Peyer's patch (tissue), 4 donors: ENCODE measurements around the gene EXOC3L4. TPM values are rescaled to one million over a fixed set of nuclear protein-coding genes. Genes with fewer than 3 reads are reported as not detected.

ENCODE experiments used
- DNase-seq, 3 donors: peaks; one replicate each; pipeline ENCODE4 v3.0.0-alpha.2; 2017 to 2019
- H3K27ac ChIP-seq, 4 donors: fragments of 200-600 bp; sonication (generic); one replicate each; pipeline ENCODE4 v1.5.1; 2016 to 2019
- H3K27me3 ChIP-seq, 2 donors: fragments of 200-600 bp; sonication (generic); one replicate each; pipeline ENCODE4 v1.5.1; 2019
- H3K36me3 ChIP-seq, 3 donors: fragments of 200-600 bp; sonication (generic); one replicate each; pipeline ENCODE4 v1.5.1; 2016 to 2019
- H3K4me1 ChIP-seq, 4 donors: fragments of 200-600 bp; sonication (generic); one replicate each; pipeline ENCODE4 v1.5.1; 2016 to 2019
- H3K4me3 ChIP-seq, 4 donors: fragments of 200-600 bp; sonication (generic); 1 replicate in 3 of 4; 2 replicates in 1 of 4; pipeline ENCODE4 v1.5.1; 2016 to 2019; ENCODE audit warnings: mild to moderate bottlenecking in 1 of 4
- H3K9me3 ChIP-seq, 4 donors: fragments of 200-600 bp; sonication (generic); one replicate each; pipeline ENCODE4 v1.5.1; 2016 to 2019; ENCODE audit warnings: mild to moderate bottlenecking in 1 of 4
- POLR2A ChIP-seq, 2 donors: fragments of 450-650 bp; IDR thresholded peaks; one replicate each; pipeline ENCODE4 v1.5.1; 2017; ENCODE audit warnings: antibody characterized with exemption in 2 of 2, mild to moderate bottlenecking in 2 of 2, moderate library complexity in 2 of 2
- total RNA-seq, 4 donors: library from RNA; depleted of rRNA; stranded (reverse); fragments of >200 nt; gene quantifications; one replicate each; pipeline ENCODE4 v1.1.0, GENCODE V29; 2016
- TF ChIP-seq, protein P1 (sequence below), 6 experiments: fragments of 450-650 bp in 4 of 6; fragments of 200-600 bp in 2 of 6; sonication (generic) in 1 of 6; IDR thresholded peaks; one replicate each; pipeline ENCODE4 v1.5.1; 2017 to 2019; ENCODE audit warnings: antibody characterized with exemption in 6 of 6, mild to moderate bottlenecking in 3 of 6, moderate library complexity in 1 of 6

The EXOC3L4 gene
- total RNA-seq, 4 donors from 2014 or later: 20.6 to 69.5 (median 34.1) TPM

DNA sequence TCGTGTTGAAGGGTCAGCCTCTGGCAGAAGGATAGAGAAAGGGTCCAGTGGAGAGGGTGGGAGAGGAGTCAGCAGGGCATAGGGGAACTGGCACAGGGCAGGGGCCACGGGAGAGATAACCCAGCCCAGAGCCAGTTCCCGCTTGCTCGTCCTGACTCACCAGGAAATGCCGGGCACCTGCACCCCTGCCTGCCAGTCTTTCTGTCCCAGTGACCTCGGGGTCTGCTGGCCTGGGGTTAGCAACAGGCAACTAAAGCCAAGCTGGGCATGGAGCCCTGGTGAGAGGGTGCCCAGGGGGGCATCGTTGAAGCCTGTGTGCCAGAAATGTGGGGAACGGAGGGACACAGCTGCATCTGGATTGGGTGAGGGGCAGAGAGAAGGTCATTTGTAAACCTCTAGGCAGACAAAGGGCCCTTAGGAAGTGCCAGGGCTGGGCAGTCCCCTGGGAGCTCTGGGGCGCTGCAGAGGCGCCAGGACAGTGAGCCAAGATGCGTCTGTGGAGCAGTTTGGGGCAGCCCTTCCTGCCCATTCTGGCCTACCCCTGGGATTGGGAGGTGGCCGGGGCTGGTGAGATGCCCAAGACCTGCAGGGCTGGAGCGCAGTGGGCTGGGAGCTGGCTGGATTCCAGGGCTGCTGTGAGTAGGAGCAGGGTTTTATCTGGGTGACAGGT is 34.2 kb downstream of the EXOC3L4 start:
- H3K27ac ChIP-seq: no peak overlapping the region
- no peak overlapping the region for H3K4me3 ChIP-seq
- H3K4me1 ChIP-seq: peaks cover 0 to 55% (median under 1%) of the 10 kb centered on the region in 4 donors
- peaks cover 0 to 6% of the 10 kb centered on the region in 2 donors for H3K27me3 ChIP-seq
- H3K36me3 ChIP-seq: peaks cover 0 to 12% (median 0%) of the 10 kb centered on the region in 3 donors
- no peaks in the 10 kb centered on the region for H3K9me3 ChIP-seq
- TF ChIP-seq, protein P1, sequence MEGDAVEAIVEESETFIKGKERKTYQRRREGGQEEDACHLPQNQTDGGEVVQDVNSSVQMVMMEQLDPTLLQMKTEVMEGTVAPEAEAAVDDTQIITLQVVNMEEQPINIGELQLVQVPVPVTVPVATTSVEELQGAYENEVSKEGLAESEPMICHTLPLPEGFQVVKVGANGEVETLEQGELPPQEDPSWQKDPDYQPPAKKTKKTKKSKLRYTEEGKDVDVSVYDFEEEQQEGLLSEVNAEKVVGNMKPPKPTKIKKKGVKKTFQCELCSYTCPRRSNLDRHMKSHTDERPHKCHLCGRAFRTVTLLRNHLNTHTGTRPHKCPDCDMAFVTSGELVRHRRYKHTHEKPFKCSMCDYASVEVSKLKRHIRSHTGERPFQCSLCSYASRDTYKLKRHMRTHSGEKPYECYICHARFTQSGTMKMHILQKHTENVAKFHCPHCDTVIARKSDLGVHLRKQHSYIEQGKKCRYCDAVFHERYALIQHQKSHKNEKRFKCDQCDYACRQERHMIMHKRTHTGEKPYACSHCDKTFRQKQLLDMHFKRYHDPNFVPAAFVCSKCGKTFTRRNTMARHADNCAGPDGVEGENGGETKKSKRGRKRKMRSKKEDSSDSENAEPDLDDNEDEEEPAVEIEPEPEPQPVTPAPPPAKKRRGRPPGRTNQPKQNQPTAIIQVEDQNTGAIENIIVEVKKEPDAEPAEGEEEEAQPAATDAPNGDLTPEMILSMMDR (IDR thresholded peaks at IDR 0.05): no peak
- TF ChIP-seq POLR2A (IDR thresholded peaks at IDR 0.05): no peak
- peak in 1 of 3 donors; percentile 39 for DNase-seq

DNA sequence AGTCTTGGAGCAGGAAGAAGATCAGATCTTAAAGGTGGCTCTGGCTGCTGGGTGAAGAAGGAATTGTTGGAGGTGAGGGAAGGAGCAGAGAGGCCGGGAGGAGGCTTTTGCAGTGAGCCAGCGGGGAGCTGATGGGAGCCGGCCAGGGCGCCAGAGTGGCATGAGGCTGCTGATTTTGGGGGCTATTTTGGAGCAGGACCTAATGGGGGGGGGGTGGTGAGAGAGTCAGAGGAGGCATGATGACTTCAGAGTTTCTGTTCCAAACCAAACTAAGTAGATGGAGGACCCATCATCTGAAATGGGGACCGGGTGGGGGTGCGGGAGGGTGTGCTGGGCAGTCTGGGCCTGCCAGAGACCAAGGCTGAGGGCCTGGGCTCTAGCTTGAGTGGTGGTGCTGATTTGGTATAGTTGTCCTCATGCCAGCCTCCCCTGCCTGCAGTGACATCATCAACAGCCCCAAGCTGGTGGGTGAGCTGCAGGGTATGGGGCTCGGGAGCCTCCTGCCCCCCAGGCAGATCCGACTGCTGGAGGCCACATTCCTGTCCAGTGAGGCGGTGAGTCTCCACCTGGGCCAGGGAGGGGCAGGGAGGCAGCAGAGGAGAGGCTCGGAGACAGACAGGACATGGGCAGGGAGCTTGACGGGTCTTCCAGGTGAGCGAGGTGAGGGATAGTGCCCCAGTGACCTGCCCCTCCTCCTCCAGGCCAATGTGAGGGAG is 34.9 kb downstream of the EXOC3L4 start:
- DNase-seq: peak in 1 of 3 donors; percentile 32
- no peaks in the 10 kb centered on the region for H3K27me3 ChIP-seq
- no peaks in the 10 kb centered on the region for H3K9me3 ChIP-seq
- no peak overlapping the region for H3K27ac ChIP-seq
- TF ChIP-seq, protein P1 (IDR thresholded peaks at IDR 0.05): no peak
- no peak for TF ChIP-seq POLR2A (IDR thresholded peaks at IDR 0.05)
- peaks cover 0 to 49% (median 0%) of the 10 kb centered on the region in 4 donors for H3K4me1 ChIP-seq
- no peak overlapping the region for H3K4me3 ChIP-seq
- H3K36me3 ChIP-seq: peaks cover 0 to 15% (median 0%) of the 10 kb centered on the region in 3 donors

- H3K4me1 ChIP-seq: peaks cover 0 to 41% (median 0%) of the 10 kb centered on the region in 4 donors
Observed at GRCh38 chr14:103130017-103130764, 35.7 kb downstream of the EXOC3L4 start.

DNA sequence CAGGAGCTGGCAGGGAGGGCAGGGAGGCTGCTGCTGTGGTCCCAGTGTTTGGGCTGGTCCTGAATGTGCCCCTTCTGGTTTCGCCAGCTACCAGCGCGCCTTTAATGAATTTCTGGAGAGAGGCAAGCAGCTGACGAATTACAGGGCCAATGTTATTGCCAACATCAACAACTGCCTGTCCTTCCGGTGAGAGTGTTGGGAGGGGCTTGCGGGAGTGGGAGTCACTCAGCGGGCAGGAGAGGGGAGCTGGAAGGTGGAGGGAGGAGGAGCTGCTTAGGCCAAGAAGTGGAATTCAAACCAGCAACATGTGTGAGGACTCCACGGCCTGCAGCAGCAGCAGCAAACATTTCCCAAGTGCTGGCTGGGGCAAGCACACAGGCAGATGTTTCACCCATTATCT is 36.4 kb downstream of the EXOC3L4 start:
- no peaks in the 10 kb centered on the region for H3K9me3 ChIP-seq
- peak overlapping the region in 2 of 4 donors; percentile 33 to 39 for H3K27ac ChIP-seq
- peaks cover 0 to 40% (median 0%) of the 10 kb centered on the region in 4 donors for H3K4me1 ChIP-seq
- peak in 1 of 3 donors; percentile 25 for DNase-seq
- no peak for TF ChIP-seq POLR2A (IDR thresholded peaks at IDR 0.05)
- TF ChIP-seq, protein P1 (IDR thresholded peaks at IDR 0.05): no peak
- H3K4me3 ChIP-seq: no peak overlapping the region
- peaks cover 0 to 23% (median 0%) of the 10 kb centered on the region in 3 donors for H3K36me3 ChIP-seq
- H3K27me3 ChIP-seq: no peaks in the 10 kb centered on the region

More at GRCh38 chr14:103130017-103130764, 35.7 kb downstream of the EXOC3L4 start:
- H3K4me3 ChIP-seq: no peak overlapping the region
- H3K27ac ChIP-seq: peak overlapping the region in 2 of 4 donors; percentile 33 to 39
- peak in 1 of 3 donors; percentile 39 for DNase-seq
- no peak for TF ChIP-seq POLR2A (IDR thresholded peaks at IDR 0.05)
- TF ChIP-seq, protein P1 (IDR thresholded peaks at IDR 0.05): no peak
- no peaks in the 10 kb centered on the region for H3K27me3 ChIP-seq
- H3K36me3 ChIP-seq: peaks cover 0 to 15% (median 0%) of the 10 kb centered on the region in 3 donors
- no peaks in the 10 kb centered on the region for H3K9me3 ChIP-seq

DNA sequence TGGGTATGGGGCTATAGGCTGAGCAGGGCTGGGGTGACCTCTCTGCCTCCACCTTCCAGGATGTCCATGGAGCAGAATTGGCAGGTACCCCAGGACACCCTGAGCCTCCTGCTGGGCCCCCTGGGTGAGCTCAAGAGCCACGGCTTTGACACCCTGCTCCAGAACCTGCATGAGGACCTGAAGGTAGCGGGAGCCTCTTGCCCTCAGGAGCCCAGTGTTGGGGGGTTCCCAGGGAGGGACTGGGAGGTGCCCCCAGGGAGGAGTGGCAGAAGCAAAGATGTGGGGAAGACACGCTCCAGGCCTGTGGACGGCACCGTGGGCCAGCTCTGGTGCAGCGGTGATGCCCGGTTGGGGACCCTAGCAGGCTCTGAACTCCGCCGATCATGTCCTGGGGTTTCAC is 37.1 kb downstream of the EXOC3L4 start:
- peaks cover 0 to 23% (median 0%) of the 10 kb centered on the region in 3 donors for H3K36me3 ChIP-seq

More for the DNA sequence above, 37.1 kb downstream of the EXOC3L4 start:
- Histone ChIP-seq H3K27ac (peak overlapping the region in 1 of 4 donors; percentile 33), H3K4me1 (peaks cover 0 to 34% (median 0%) of the 10 kb centered on the region in 4 donors), H3K4me3 (no peak overlapping the region), H3K27me3 (no peaks in the 10 kb centered on the region), H3K9me3 (no peaks in the 10 kb centered on the region)
- peak in 1 of 3 donors; percentile 40 for DNase-seq
- no peak for TF ChIP-seq POLR2A (IDR thresholded peaks at IDR 0.05)
- TF ChIP-seq, protein P1 (IDR thresholded peaks at IDR 0.05): no peak
